GM12874 (cell line): Measurements from ENCODE around the gene SLC1A1.

ENCODE experiments used
- TF ChIP-seq, protein P1 (sequence below): IDR thresholded peaks from 2 replicates; pipeline ENCODE4 v1.5.1; 2011; ENCODE audit warnings: low read depth, mild to moderate bottlenecking, control low read depth, low read length, moderate library complexity; ENCODE audit not compliant: insufficient read depth

The SLC1A1 gene

DNA sequence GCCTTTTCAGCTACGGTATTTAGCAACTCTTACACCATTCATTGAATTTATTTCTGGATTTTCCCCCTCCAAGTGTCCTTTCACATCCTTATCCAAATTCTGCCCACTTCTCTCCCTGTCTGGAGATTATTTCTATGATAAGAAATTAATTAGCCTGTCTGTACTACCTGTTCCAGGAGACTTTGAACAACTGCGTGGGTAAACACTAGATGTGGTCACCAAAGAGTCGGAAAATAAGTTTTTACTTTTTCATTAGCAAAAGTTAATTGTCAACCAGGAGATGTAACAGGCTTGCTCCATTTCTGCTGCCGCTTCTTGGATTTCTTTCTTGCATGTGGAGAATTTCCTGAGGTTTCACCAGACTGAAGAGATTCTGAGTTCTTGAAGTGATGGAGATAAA lies 14.0 kb downstream of the SLC1A1 start:
- TF ChIP-seq, protein P1, sequence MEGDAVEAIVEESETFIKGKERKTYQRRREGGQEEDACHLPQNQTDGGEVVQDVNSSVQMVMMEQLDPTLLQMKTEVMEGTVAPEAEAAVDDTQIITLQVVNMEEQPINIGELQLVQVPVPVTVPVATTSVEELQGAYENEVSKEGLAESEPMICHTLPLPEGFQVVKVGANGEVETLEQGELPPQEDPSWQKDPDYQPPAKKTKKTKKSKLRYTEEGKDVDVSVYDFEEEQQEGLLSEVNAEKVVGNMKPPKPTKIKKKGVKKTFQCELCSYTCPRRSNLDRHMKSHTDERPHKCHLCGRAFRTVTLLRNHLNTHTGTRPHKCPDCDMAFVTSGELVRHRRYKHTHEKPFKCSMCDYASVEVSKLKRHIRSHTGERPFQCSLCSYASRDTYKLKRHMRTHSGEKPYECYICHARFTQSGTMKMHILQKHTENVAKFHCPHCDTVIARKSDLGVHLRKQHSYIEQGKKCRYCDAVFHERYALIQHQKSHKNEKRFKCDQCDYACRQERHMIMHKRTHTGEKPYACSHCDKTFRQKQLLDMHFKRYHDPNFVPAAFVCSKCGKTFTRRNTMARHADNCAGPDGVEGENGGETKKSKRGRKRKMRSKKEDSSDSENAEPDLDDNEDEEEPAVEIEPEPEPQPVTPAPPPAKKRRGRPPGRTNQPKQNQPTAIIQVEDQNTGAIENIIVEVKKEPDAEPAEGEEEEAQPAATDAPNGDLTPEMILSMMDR, result no peak

DNA sequence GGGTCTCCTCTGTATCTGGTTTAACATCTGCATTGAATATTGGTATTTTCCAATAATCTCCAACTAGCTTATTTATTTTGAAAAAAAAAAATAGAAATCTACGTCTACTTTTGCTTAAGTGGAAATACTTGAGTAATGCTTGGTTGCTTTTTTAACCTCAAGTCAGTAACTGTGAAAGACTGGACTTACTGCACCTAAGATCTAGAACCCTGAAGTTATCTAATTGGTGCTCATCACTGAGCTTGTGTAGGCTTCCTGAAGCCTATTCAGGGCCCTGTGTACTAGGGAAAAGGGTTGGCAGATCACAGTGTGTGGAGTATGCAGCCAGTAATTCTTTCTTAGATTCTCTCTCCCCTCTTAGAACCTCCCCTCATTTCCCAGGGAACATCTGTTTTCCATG lies 16.2 kb downstream of the SLC1A1 start:
- TF ChIP-seq, protein P1, result no peak

DNA sequence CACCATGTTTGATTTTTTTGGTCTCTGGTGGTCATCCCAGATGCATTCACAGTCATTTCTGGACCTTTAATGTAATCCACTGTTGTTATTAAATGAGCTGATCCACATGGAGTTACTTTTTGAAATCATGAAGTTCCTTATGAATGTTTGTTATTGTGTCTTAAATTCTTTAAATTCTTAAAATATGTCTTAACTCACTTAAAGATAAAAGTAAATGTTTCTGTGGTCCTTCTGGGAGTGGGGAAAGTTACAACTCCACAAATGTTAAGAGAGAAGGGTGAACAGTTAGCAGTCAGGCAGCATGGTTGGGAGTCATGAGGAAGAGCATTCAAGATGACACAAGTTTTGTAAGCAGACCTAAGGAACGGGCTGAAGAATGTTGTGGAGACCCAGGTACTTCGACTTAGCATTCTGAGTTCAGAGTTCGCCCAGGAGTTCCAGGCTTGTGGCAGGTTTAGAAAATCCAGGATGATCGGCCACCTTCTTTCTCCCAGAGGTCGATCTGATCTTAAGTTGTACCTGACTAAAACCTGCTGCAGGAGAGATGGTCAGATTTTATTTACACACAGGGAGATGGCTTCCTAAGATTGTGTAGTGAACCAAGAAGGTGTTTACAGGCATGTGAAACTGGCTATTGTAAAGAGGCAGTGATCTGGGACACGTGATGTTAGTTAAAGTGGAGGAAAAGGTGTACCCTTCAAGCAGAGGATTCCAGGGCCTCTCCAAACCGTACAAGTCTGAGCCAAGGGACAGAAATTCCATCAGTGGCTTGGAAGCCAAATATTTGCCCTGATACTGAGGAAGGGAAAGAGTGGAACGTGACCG lies 17.2 kb downstream of the SLC1A1 start:
- TF ChIP-seq, protein P1, result no peak

DNA sequence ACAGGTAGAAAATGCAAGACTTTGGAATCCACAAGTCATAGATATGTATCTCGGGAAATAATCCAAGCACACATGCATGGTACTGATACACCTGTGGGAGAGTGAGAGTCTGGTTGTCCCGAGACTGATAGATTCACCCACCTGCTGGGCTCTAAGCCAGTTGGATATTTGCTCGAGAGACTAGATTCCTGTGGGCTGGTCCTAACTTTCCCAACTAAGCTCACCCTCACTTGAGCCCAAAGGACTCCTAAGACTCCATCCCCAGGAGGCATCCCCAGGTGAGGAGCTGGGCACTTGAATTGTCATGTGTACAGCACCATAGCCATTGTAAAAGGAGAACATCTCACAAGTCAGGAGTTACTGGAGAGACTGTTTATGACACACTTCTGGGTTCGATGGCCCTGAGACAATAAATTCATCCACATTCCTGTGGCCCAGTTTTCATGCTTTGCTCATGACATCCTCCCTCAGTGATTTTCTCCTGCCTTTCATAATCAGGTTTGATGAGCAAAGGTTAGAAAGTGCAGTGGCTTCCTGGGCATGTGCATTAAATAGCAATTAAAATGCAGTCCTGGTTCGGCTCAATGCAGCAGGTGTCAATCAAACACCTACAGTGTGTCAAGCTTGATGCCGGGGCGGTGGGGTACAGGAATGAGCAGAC lies 18.1 kb downstream of the SLC1A1 start:
- TF ChIP-seq, protein P1, result no peak

DNA sequence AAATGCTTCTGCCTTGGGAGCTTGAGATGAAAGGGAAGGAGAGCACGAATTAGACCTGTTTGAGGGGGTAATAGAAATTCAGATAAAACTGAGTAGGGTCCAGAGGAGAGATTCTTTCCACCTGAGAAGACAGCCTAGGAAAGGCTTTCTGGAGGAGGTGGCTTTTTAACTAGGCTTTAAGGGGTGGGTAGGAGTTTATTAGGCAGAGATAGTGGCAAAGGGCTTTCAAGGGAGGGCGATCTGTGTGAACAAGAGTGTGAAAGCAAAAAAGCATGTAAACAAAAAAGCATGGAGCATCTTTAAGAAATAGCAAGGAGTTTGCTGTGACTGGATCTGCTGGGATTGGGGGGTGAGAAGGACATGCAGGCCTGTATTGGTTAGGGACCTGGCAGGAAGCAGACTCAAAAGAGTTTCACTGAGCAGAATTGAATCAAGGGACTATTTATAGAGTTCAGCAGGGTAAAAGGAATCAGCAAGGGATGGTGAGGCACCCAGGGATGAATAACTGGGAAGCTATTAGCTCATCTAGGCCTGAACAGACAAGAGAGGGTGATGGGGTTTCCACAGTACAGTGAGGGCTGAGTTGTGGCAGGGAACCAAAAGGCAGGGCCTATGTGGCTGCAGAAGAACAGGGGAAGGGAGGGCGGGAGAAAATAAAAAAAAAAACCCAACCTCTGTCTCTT lies 18.8 kb downstream of the SLC1A1 start:
- TF ChIP-seq, protein P1, result no peak

DNA sequence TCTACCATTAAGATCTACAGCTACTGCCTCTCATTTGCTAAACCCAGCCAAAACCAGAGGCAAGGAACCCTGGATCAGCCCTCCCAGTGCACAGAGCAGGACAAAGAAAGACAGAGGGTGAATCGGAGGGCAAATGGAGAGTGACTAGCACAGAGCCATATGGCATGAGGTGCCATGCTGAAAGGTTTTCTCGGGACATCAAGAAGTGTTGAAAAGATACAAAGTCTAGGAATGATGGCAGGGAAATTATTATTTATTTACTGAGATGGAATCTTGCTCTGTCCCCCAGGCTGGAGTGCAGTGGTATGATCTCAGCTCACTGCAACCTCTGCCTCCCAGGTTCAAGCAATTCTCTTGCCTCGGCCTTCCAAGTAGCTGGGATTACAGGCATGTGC lies 19.3 kb downstream of the SLC1A1 start:
- TF ChIP-seq, protein P1, result no peak

DNA sequence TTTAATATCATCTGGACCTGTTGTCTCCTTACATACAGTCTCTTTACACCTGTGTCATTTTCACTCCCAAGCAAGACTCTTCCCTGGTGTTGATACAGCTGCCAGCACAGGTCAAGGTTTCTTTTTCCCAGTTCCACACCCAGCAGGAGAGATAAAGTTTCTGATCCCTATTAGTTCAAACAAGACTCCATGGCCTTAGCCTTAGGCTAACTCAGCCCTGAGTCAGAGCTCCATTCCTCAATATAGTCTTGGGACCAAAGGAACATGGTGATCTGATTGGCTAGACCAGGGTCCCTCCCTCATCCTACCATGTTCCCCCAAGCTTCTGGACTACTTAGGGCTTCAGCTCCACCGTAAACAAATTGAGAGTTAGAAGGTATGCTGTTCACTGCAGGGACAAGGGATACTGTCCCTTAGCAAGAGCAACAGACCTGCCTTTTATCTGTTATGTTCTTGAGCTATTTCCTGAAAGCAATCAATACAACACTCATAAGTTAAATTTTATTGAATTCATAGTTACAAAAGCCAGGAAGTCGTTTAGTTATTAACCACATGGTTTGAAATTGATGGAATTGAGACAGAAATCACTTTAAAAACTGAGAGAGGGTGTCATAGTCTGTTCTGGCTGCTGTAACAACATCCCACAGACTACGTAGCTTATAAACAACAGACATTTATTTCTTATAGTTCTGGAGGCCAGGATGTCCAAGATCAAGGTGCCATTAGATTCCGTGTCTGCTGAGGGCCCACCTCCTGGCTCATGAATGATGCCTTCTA lies 20.5 kb downstream of the SLC1A1 start:
- TF ChIP-seq, protein P1, result no peak
